ENCODE measurements around the gene MEIG1.

MEIG1 gene

DNA sequence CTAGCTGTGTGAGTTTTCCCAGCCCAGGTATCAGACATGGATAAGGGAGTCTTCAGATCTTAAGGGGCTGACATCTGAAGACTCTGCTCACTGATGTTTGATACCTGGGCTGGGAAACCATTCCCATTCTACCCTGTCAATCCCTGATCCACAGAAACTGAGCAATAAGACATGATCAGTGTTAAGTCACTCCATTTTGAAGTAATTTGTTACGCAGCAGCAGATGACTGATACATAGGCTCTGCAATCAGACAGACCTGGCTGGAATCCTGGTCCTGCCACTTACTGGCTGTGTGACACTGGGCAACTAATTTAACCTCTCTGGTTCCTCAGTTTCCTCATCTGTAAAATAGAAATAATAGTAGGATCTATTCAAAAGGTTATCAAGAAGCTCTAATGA, 11.9 kb upstream of the MEIG1 start:
- H3K27ac ChIP-seq, result no peak overlapping the region
- TF ChIP-seq CTCF (conservative IDR thresholded peaks at IDR 0.05) (no peak), ZFX (IDR thresholded peaks at IDR 0.05) (no peak)

- TF ChIP-seq ZFX (IDR thresholded peaks at IDR 0.05) (no peak), CTCF (conservative IDR thresholded peaks at IDR 0.05) (no peak)
- no peak overlapping the region for H3K27ac ChIP-seq
Measured at GRCh38 chr10:14949291-14949690, 9.9 kb upstream of the MEIG1 start.

GRCh38 chr10:14952851-14953423, 6.3 kb upstream of the MEIG1 start:
- TF ChIP-seq CTCF (conservative IDR thresholded peaks at IDR 0.05), result no peak
- TF ChIP-seq ZFX (IDR thresholded peaks at IDR 0.05), result no peak
- peak overlapping the region; percentile 81 for H3K27ac ChIP-seq

DNA sequence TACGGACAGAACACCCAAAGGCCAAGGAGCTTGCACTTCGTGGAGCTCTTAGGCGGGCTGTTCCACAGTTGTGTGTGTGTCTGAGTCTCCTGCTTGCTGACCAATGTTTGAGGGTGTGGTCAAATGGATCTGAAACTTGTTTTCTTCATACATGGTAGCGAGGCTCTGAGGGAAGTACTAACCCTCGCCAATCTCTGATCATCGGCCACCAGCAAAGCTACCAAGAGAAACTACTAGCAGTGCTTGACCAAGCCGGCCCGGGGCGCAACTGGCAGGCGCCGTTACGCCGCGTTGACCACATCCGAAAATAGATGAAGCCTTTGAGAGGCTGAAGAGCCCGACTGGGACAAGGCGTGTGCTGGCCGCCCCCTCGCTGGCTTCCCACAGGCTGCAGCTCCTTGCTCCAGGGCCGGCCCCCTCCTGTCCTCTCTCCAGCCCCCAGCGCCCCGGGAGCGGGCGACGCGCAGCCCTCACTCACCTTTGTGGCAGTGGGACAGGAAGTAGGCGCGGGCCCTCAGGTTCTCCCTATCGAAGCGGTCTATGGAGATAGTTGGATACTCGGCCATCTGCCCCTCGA, 5.7 kb upstream of the MEIG1 start:
- peak; percentile 27; the same call in 1 of the 2 replicates for TF ChIP-seq CTCF (conservative IDR thresholded peaks at IDR 0.05)
- TF ChIP-seq ZFX (IDR thresholded peaks at IDR 0.05), result no peak

GRCh38 chr10:14954001-14954770, 5.0 kb upstream of the MEIG1 start, which contains the start of gene DCLRE1C:
Gene DCLRE1C (minus strand): TSS chr10:14954096. CDS start chr10:14954010, 86 bp downstream.
- peak within 1 kb of the TSS; percentile 81 for H3K27ac ChIP-seq
- TF ChIP-seq CTCF (conservative IDR thresholded peaks at IDR 0.05) (no peak), ZFX (IDR thresholded peaks at IDR 0.05) (peak; percentile 33; the same call in 1 of the 2 replicates)

More for the DNA sequence above, 5.7 kb upstream of the MEIG1 start:
- H3K27ac ChIP-seq, result peak overlapping the region; percentile 81

GRCh38 chr10:14954934-14955333, 4.3 kb upstream of the MEIG1 start:
- TF ChIP-seq ZFX (IDR thresholded peaks at IDR 0.05) (no peak), CTCF (conservative IDR thresholded peaks at IDR 0.05) (no peak)
- H3K27ac ChIP-seq, result peak overlapping the region; percentile 81

DNA sequence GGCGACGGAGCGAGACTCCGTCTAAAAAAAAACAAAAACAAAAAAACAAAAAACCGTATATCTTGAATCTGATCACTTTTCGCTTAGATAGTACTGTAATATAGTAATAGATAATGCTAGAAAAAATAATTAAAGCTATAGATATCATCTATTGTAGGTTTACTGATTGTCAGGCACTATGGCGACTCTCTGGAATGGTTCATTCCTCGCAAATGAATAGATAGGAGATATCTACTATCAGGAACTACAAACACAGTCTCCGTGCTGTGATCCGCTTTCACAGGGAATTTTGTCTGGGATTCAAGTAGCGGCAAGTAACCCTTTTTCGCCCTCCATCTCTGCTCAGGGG, 342 bp upstream of the MEIG1 start:
- peak overlapping the region; percentile 90 for H3K27ac ChIP-seq
- TF ChIP-seq ZFX (IDR thresholded peaks at IDR 0.05) (no peak), CTCF (conservative IDR thresholded peaks at IDR 0.05) (no peak)
